ENCODE results near the gene RELA. TPM values are rescaled to one million over a fixed set of nuclear protein-coding genes. Genes with fewer than 3 reads are reported as not detected.
"Not testable (repeated sequence)": the region's sequence is repeated elsewhere in the genome, so short reads cannot be mapped to it uniquely, and the experiment has no call there.

RELA gene
- total RNA-seq, 1 experiment from 2014 or later: 19.7 TPM

DNA sequence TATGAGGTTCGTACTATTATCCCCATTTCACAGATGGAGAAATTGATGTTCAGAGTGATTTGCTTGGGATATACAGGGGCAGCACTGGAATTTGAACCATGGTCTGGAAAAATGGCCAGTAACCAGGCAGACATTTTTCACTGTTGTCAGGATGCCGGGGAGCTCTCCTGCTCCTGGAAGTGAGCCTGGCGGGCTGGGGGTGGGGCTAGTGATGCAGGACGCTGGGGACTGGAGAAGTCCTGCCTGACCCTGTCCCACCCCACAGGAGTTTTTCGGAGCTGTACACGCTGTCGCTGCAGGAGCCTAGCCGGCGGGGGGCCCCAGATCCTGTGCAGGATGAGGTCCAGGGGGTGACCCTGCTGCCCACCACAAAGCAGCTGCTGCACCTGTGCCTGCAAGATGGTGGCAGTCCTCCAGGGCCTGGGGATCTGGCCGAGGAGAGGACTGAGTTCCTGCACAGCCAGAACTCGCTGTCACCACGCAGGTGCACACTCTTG lies 13.7 kb downstream of the RELA start:
- DNase-seq (ENCODE audit: low read depth): no peak

- DNase-seq (ENCODE audit: low read depth): no peak
These were observed 15.6 kb downstream of the RELA start for GRCh38 chr11:65646958-65647701.

DNA sequence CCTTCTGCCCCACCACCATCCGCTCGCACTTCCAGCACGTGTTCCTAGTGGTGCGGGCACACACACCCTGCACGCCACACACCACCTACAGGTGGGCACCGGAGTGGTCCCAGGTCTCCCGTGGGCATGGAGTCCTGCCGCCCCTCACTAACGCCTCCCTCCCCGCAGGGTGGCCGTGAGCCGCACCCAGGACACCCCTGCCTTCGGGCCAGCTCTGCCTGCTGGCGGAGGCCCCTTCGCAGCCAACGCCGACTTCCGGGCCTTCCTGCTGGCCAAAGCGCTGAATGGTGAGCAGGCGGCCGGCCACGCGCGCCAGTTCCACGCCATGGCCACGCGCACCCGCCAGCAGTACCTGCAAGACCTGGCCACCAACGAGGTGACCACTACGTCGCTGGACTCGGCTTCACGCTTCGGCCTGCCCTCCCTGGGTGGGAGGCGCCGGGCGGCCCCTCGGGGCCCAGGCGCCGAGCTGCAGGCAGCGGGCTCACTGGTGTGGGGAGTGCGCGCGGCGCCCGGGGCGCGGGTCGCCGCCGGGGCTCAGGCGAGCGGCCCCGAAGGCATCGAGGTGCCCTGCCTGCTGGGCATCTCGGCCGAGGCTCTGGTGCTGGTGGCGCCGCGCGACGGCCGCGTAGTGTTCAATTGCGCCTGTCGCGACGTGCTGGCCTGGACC lies 16.3 kb downstream of the RELA start:
- DNase-seq (ENCODE audit: low read depth): no peak

- DNase-seq (ENCODE audit: low read depth): no peak
These were observed 17.0 kb downstream of the RELA start for GRCh38 chr11:65645710-65646109.

DNA sequence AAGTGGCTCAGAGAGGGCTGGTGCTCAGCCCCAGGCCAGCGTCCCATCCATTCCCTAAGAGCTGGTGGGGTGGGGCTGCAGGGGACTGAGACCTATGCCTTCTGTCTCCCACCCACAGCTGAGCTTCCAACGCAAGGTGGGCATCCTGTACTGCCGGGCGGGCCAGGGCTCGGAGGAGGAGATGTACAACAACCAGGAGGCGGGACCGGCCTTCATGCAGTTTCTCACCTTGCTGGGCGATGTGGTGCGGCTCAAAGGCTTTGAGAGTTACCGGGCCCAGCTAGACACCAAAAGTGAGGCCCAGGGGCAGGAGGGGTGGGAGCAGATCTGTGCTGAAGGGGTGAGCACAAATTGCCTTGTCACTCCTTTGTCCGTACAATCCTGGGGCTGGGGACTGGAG lies 17.9 kb downstream of the RELA start:
- DNase-seq (ENCODE audit: low read depth): no peak

- peak; percentile 45 for DNase-seq (ENCODE audit: low read depth)
These were observed 18.7 kb downstream of the RELA start for GRCh38 chr11:65643971-65644370.

DNA sequence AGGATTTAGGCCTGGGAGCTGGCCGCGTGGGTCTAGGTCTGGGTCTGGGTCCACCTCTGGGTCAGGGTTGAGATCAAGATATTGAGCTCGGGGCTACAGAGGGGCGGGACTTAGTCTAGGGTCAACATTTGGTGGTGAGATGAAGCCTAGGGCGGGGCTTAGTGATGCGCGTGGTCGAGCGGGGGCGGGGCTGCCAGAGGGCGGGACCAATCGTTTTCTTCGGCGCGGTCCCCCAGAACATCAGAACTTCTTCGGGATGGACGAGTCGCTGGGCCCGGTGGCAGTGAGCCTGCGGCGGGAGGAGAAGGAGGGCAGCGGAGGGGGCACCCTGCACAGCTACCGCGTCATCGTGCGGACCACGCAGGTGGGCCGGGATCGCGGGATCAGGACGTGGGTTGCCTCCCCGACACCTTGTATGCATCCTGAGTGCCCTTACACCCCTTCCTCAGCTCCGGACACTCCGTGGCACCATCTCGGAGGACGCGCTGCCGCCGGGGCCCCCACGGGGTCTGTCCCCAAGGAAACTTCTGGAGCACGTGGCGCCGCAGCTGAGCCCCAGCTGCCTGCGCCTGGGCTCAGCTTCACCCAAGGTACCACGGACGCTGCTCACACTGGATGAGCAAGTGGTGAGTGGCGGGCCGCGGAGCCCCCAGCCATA lies 20.6 kb downstream of the RELA start:
- no peak for DNase-seq (ENCODE audit: low read depth)

- no peak for DNase-seq (ENCODE audit: low read depth)
These were observed 21.3 kb downstream of the RELA start for GRCh38 chr11:65641297-65642013.

DNA sequence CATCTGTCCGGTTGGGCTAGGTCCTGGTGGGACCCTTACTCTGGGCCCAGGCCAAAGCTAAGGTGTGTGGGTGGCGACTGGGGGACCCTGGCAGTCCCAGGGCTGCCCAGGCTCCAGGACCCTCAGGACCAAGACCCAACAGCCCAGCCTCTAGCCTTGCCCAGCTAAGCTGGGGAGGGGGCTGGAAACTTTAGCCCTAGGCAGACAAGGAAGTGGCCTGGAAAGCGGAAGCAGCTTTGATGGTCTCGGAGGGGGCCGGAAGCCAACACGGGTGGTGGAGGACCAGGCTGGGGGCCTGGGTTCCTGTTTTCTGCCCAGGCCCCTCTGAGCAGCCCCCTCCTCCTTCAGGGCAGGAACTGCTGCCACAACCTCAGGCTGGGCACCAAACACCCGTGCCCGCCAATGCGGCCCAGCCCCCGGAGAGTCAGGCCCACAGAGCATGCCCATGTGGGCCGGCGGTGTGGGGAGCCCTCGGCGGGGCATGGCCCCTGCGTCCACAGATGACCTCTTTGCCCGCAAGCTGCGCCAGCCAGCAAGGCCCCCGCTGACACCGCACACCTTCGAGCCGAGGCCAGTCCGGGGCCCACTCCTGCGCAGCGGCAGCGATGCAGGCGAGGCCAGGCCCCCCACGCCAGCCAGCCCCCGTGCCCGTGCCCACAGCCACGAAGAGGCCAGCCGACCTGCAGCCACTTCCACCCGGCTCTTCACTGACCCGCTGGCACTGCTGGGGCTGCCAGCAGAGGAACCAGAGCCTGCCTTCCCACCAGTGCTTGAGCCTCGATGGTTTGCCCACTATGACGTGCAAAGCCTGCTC lies 22.0 kb downstream of the RELA start:
- DNase-seq (ENCODE audit: low read depth): no peak

- DNase-seq (ENCODE audit: low read depth): no peak
These were observed 22.9 kb downstream of the RELA start for GRCh38 chr11:65639623-65640482.

- DNase-seq (ENCODE audit: low read depth): not testable (repeated sequence)
These were observed 23.5 kb downstream of the RELA start for GRCh38 chr11:65639228-65639597.

GRCh38 chr11:65637794-65638419 lies 24.8 kb downstream of the RELA start, which contains the start of gene SIPA1:
Gene SIPA1 (plus strand): TSS chr11:65638101. CDS start chr11:65640922, 2,821 bp downstream.
- peak; percentile 90 for DNase-seq (ENCODE audit: low read depth)

GRCh38 chr11:65637032-65637557 lies 25.6 kb downstream of the RELA start:
- no peak for DNase-seq (ENCODE audit: low read depth)

- no peak for DNase-seq (ENCODE audit: low read depth)
These were observed 26.3 kb downstream of the RELA start for GRCh38 chr11:65636108-65637031.

GRCh38 chr11:65634905-65635731 lies 27.6 kb downstream of the RELA start:
- DNase-seq (ENCODE audit: low read depth): no peak

DNA sequence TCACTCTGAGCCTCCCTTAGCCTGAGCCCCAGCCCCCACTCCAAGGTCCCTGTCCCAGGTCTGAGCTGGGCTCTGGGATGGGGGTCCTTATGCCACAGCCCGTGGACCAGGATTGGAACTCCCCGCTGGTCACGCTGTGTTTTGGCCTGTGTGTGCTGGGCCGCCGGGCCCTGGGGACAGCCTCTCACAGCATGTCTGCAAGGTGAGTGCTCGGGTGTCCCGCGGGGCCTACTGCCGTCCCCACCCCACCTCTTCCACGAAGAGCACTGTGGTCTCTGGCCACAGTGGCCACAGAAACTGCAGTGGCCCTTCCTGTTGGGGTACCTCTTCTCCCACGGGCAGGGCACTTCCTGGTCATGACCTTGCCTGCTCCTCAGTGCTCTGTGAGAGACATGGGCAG lies 28.3 kb downstream of the RELA start:
- no peak for DNase-seq (ENCODE audit: low read depth)

DNA sequence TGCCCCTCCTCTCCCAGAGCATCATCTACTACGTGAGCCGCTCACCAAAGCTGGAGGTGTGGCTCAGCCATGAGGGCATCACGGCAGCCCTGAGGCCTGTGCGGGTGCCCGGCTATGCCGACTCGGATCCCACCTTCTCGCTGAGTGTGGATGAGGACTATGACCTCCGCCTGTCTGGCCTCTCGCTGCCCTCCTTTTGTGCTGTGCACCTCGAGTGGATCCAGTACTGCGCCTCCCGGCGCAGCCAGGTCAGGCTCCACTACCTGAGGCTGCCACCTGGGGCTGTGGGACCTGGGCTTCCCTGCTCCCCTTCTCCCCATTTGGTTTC lies 28.6 kb downstream of the RELA start:
- DNase-seq (ENCODE audit: low read depth): no peak

All from Daoy (cell line).